Activated CD4-positive, CD25-positive, alpha-beta regulatory T cell (primary cell): ENCODE results near the gene TMEM151B.
"Not testable (repeated sequence)": the region's sequence is repeated elsewhere in the genome, so short reads cannot be mapped to it uniquely, and the experiment has no call there.

Source experiments
- DNase-seq, 4 experiments: peaks; one replicate each; lab custom pipeline; 2025; lab: John Stamatoyannopoulos, UW

TMEM151B gene

GRCh38 chr6:44304282-44305199 is 34.3 kb downstream of the TMEM151B start:
- DNase-seq, result peak in 2 of 4 experiments; percentile 9 to 17

- no peak for DNase-seq
Observed at GRCh38 chr6:44305200-44305725, 35.0 kb downstream of the TMEM151B start.

GRCh38 chr6:44306710-44307109 is 36.5 kb downstream of the TMEM151B start:
- DNase-seq, result no peak

- no peak for DNase-seq
Observed at GRCh38 chr6:44307217-44307616, 37.0 kb downstream of the TMEM151B start.

DNA sequence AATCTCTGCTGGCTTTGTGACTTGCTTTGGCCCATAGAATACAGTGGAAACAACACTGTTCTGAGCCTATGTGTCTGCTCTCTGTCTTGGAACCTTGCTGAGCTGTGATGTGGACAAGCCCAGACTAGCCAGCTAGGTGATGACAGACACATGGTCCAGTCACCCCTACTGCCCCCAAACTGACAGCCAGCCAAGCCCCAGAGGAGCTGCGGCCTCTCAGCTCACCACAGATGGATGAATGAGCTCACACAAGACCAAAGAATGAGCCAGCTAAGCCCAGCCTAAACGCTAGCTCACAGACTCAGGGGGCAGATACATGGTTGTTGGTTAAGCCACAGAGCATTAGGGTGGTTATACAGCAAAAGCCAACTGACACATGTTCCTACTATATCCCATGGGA is 38.8 kb downstream of the TMEM151B start:
- DNase-seq, result no peak

- no peak for DNase-seq
Observed at GRCh38 chr6:44309631-44310030, 39.4 kb downstream of the TMEM151B start.

GRCh38 chr6:44310241-44310640 is 40.0 kb downstream of the TMEM151B start:
- no peak for DNase-seq

GRCh38 chr6:44311304-44311703 is 41.1 kb downstream of the TMEM151B start:
- DNase-seq, result no peak

GRCh38 chr6:44311767-44312166 is 41.5 kb downstream of the TMEM151B start:
- DNase-seq, result no peak

DNA sequence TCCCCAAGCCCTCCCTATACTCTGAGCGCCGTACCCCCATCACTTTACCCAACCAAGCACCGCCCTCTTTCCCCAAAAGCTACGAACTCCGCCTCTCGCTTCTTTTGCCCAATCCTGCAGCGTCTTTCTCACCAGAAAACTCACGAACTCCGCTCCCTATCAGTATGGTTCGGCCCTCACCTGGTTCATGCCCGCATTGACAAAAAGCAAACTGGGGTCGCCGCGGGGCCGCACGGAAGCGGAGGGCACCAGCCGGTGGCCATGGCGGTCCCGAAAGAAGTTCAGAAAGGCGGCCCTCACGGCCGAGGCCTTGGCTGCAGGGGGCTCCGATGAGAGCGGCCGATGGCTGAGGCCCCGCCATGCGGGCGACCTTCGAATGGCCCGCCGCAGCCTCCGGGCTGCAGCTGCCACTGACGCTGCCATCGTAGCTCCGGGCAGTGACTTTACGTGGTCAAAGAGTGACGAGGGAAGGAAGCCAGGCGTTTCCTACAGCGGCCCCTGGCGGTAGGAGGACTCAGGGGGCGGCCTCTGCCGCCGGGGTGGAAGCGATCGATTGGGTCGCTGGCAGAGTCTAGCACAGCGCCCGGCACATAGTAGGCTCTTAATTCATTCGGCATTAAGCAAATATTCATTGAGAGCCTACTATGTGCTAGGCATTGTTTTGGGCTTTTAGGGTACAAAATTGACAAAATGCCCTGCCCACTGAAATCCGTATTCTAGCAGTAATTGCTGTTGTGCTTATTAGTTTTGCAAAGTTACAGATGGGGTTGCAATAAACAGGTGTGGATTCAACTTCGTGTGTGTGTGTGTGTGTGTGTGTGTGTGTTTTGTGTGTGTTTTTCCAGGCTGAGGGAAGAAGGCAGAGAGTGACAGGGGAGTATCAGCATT is 42.9 kb downstream of the TMEM151B start, which contains the start of gene AARS2:
Gene AARS2 (minus strand): TSS at position 447 of the 888 bp plus-strand sequence. CDS start 24 bp downstream, at position 423.
- DNase-seq, result peak; percentile 80 to 96 (median 89)

- not testable (repeated sequence) for DNase-seq
Observed at GRCh38 chr6:44314657-44315056, 44.4 kb downstream of the TMEM151B start.

DNA sequence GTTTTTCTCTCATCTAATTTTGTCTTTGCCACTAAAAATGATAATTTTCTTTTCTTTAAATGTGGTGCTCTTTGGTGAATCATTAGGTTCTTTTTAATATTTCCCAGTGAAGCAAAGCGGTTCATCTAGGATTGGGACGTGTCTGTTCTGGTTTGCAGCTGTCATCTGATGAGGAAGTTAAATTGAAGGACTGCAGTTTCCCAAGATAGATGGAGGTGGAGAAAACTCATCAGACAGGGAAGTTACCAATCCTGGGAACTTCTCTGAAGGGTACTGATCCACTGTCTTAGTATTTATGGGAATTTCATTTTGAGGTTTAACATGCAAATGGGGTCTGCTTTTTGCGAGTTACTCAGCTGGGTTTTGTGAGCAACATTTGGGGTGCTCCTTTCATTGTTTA is 45.3 kb downstream of the TMEM151B start:
- no peak for DNase-seq

GRCh38 chr6:44315951-44316350 is 45.7 kb downstream of the TMEM151B start:
- DNase-seq, result no peak

GRCh38 chr6:44316481-44316880 is 46.2 kb downstream of the TMEM151B start:
- no peak for DNase-seq

- not testable (repeated sequence) for DNase-seq
Observed at GRCh38 chr6:44317136-44317631, 46.9 kb downstream of the TMEM151B start.

DNA sequence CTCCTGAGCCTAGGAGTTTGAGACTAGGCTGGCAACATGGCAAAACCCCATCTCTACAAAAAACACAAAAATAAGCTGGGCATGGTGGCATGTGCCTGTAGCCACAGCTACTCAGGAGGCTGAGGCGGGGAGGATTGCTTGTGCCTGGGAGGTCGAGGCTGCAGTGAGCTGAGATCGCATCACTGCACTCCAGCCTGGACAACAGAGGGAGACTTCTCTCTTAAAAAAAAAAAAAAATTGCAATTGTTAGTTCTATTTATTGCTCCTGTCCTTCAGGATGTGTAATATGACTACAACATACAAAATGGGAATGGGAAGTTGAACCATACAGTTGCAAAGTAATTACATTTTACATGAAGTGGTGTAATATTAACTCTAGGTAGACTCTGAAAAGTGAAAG is 51.0 kb downstream of the TMEM151B start:
- DNase-seq, result no peak

- DNase-seq, result no peak
Observed at GRCh38 chr6:44327096-44327495, 56.8 kb downstream of the TMEM151B start.

DNA sequence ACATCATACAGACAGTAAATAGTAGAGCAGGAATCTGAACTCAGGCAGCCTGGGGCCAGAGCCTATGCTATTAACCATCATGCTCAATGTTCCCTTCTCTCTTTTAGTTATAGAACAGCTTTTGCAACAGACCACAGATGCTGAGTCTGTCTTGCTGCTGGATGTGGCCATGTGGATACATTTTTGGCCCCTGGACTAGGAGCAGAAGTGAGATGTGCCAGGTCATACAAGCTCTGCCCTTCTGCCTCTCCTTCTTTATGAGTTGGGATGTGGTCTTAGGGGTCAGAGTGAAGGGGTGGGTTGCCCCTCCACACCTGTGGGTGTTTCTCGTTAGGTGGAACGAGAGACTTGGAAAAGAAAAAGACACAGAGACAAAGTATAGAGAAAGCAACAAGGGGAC is 57.5 kb downstream of the TMEM151B start:
- DNase-seq, result no peak

GRCh38 chr6:44328203-44328602 is 58.0 kb downstream of the TMEM151B start:
- not testable (repeated sequence) for DNase-seq

DNA sequence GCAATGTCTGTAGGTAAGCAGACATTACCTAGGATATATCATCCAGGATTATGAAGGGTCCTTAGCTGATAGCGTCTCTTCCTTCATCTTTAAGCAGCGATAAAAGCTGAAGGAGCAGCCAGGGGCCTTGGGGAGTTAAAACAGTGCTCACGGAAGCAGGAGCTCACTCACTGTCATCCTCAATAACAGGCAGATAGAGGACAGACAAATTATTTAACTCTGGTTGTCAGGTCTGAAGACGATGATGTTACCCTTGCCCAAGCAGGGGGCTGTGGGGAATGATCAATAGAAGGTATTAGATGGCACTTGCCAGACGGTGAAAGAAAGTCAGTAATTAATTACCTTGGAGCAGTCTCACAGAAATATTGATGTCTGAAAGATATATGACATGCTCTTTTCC is 59.6 kb downstream of the TMEM151B start:
- DNase-seq, result no peak

DNA sequence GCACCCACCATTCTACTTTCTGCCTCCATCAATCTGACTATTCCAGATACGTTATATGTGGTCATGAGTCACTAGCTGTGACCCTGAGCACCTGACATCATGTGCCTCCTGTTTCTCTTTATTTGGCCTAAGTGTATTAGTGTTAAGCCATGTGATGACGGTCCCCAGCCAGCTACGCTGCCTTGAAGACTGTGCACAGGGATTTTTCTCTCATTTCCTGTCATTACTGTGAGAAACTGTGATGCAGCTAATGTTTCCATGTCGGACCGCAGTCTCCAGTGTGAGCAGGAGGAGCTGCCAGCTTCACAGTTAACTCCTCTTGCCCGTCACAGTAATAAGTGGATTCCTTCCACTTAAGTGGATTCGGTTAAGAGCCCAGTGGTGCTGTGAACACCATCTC is 62.3 kb downstream of the TMEM151B start:
- no peak for DNase-seq

GRCh38 chr6:44333273-44333919 is 63.1 kb downstream of the TMEM151B start:
- no peak for DNase-seq
